ENCODE data around the gene PSMB9. TPM values are rescaled to one million over a fixed set of nuclear protein-coding genes. Genes with fewer than 3 reads are reported as not detected.
A peak's percentile ranks its signal among the peaks of the same experiment; 100 is the strongest.

PSMB9 gene
- total and polyA plus RNA-seq, 2 donors (not counting 1 experiment from before 2014, with no cell fraction given) = 181 to 242 TPM

- Mint-ChIP-seq H3K4me3 (peak overlapping the region; percentile 99), H3K9me3 (ENCODE audit: insufficient read depth) (no peaks in the 10 kb centered on the region), H3K27me3 (no peaks in the 10 kb centered on the region), H3K27ac (peak overlapping the region; percentile 98), H3K4me1 (peaks cover 60% of the 10 kb centered on the region)
- intact Hi-C loops (cut with micrococcal nuclease) = loop anchor here (1.0 to 10.0 kb wide), 7 partner anchors 9 to 350 kb away; partner anchors contain the start of genes BRD2, HLA-DMB, HLA-DPA1 and HLA-DPB1
- Histone ChIP-seq H3K27me3 (replicated peaks in 1 of 4; ENCODE audit: control extremely low read depth in 1 of 4, control insufficient read depth in 3 of 4, insufficient read depth in 4 of 4, low read length in 3 of 4) (no peaks in the 10 kb centered on the region), H3K4me1 (ENCODE audit: control insufficient read depth in 2 of 2, insufficient read depth in 2 of 2, low read length in 2 of 2) (peaks cover 40 to 42% of the 10 kb centered on the region in 2 donors), H3K36me3 (replicated peaks in 1 of 2; ENCODE audit: control extremely low read depth in 1 of 2, control insufficient read depth in 1 of 2, extremely low read depth in 1 of 2, insufficient read depth in 2 of 2, low read length in 1 of 2) (peaks cover 2% of the 10 kb centered on the region in 2 experiments), H3K9me3 (ENCODE audit: control extremely low read depth in 1 of 3, control insufficient read depth in 2 of 3, insufficient read depth in 1 of 3, low read length in 2 of 3) (no peaks in the 10 kb centered on the region), H3K4me3 (ENCODE audit: control extremely low read depth in 1 of 5, extremely low read depth in 1 of 5, insufficient read depth in 1 of 5, low read depth in 2 of 5, low read length in 4 of 5) (peak overlapping the region; percentile 84 to 96 (median 92)), H4K20me1 (ENCODE audit: control insufficient read depth, insufficient read depth, low read length, poor library complexity, severe bottlenecking) (no peaks in the 10 kb centered on the region), H3K4me2 (replicated peaks; ENCODE audit: low read depth, low read length, poor library complexity, severe bottlenecking) (peak overlapping the region; percentile 85), H3K9ac (ENCODE audit: low read length) (peak overlapping the region; percentile 91), H3K79me2 (ENCODE audit: control insufficient read depth, insufficient read depth, low read length) (peaks cover 53% of the 10 kb centered on the region), H2AFZ (ENCODE audit: insufficient read depth, low read depth, low read length, poor library complexity, severe bottlenecking) (peak overlapping the region; percentile 99), H3K27ac (ENCODE audit: low read length in 2 of 2) (peak overlapping the region; percentile 89 to 90)
- peak; percentile 98 for ATAC-seq (ENCODE audit: low read depth)
- WGBS (ENCODE audit: insufficient coverage) = under 1% methylated on average over 61 of the region's 61 CpGs
- ChIA-PET CTCF (interaction anchor here (0.9 to 7.2 kb wide), 18 partner anchors 9 to 90 kb away, joined by 3 to 54 read pairs (median 8); partner anchors contain the start of genes HLA-DMA and TAP2), POLR2A (interaction anchor here (0.6 to 3.8 kb wide), 14 partner anchors 20 to 766 kb away, joined by 3 to 64 read pairs (median 8); partner anchors contain the start of genes ATF6B, BRD2, HLA-DMA and HLA-DMB)
- no peak for TF ChIP-seq EZH2 (IDR thresholded peaks at IDR 0.05; ENCODE audit: borderline replicate concordance, insufficient read depth, low read depth, low read length, poor library complexity, severe bottlenecking)
- no peak for TF ChIP-seq CTCF (IDR thresholded peaks at IDR 0.05)
- peak; percentile 98 for DNase-seq
Observed at GRCh38 chr6:32894085-32895005, 40.4 kb downstream of the PSMB9 start.
